B cell (primary cell): ENCODE results near the gene RSPH1.

Experiments used
- CTCF ChIP-seq: fragments of 200-600 bp; IDR thresholded peaks from one replicate; pipeline ENCODE4 v1.8.0; 2022; ENCODE audit warnings: antibody characterized with exemption, mild to moderate bottlenecking
- EZH2 ChIP-seq: IDR thresholded peaks from 2 replicates; pipeline ENCODE4 v1.6.1; 2012; ENCODE audit warnings: borderline replicate concordance, low read depth, mild to moderate bottlenecking, moderate library complexity, low read length; ENCODE audit not compliant: insufficient read depth, poor library complexity, severe bottlenecking

DNA sequence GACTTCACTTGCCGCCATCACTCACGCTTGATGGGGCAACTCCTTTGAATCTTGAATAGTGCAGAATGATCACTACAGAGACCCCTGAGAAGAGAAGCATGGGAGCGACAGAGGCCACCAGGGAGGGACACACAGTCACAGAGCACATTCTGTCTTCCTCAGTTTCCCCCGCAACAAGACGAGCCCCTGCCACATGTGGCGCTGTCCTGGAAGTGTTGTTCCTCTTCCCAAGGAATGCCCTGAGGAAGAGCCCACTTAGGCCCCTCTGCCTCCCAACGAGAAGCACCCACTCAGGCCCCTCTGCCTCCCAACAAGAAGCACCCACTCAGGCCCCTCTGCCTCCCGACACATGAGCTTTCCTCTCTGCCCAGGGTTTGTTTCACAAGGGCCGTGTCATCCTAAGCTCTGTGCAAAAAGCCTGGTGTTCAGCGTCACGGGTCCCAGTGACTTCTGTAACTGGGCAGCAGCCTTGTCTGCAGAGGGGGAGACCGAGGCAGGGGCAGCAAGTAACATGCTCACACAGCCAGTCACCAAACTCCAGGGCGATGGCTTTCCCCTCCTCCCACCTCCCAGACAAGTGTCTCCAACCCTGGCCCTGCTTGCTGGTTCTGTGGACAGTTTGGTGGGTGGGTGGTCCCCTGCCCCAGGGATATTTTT, 37.4 kb upstream of the RSPH1 start:
- TF ChIP-seq EZH2 (no peak), CTCF (no peak)
